HepG2 (cell line): ENCODE data around the gene STK11. TPM values are rescaled to one million over a fixed set of nuclear protein-coding genes. Genes with fewer than 3 reads are reported as not detected.

Experiments used
- DRAP1 ChIP-seq: IDR thresholded peaks from 2 replicates; pipeline ENCODE4 v1.6.1; 2016; ENCODE audit warnings: missing genetic modification reagents, missing compliant biosample characterization
- GATA4 ChIP-seq: sonication (generic); IDR thresholded peaks from 2 replicates; pipeline ENCODE4 v1.6.1; 2016; ENCODE audit warnings: antibody characterized with exemption, low read depth, borderline replicate concordance
- KAT7 ChIP-seq: IDR thresholded peaks from 2 replicates; pipeline ENCODE4 v1.6.1; 2018; ENCODE audit warnings: borderline replicate concordance, missing compliant biosample characterization
- KDM5B ChIP-seq: sonication (generic); formaldehyde crosslinking; IDR thresholded peaks from 2 replicates; pipeline ENCODE4 v1.4.0; 2020; ENCODE audit warnings: missing genetic modification reagents, mild to moderate bottlenecking, borderline replicate concordance
- REL ChIP-seq: sonication (generic); formaldehyde crosslinking; conservative IDR thresholded peaks from 2 replicates; pipeline ENCODE4 v1.8.0; 2022; ENCODE audit warnings: mild to moderate bottlenecking, missing genetic modification reagents, moderate library complexity
- TFDP1 ChIP-seq: IDR thresholded peaks from 2 replicates; pipeline ENCODE4 v1.6.1; 2016; ENCODE audit warnings: missing compliant biosample characterization, missing genetic modification reagents, borderline replicate concordance
- THAP11 ChIP-seq: IDR thresholded peaks from 2 replicates; pipeline ENCODE4 v1.6.1; 2016; ENCODE audit warnings: missing biosample characterization, missing genetic modification reagents
- TRIM24 ChIP-seq: sonication (generic); formaldehyde crosslinking; IDR thresholded peaks from 2 replicates; pipeline ENCODE4 v1.8.0; 2022; ENCODE audit warnings: mild to moderate bottlenecking, missing genetic modification reagents
- ZBTB49 ChIP-seq: sonication (generic); formaldehyde crosslinking; IDR thresholded peaks from 2 replicates; pipeline ENCODE4 v1.4.0; 2020; ENCODE audit warnings: missing genetic modification reagents, borderline replicate concordance
- ZNF160 ChIP-seq: sonication (generic); formaldehyde crosslinking; IDR thresholded peaks from 2 replicates; pipeline ENCODE4 v1.8.0; 2022; ENCODE audit warnings: mild to moderate bottlenecking, inconsistent platforms, missing genetic modification reagents
- ZNF235 ChIP-seq: sonication (generic); formaldehyde crosslinking; IDR thresholded peaks from 2 replicates; pipeline ENCODE4 v1.8.1; 2023; ENCODE audit warnings: mild to moderate bottlenecking, missing genetic modification reagents, borderline replicate concordance
- ZNF292 ChIP-seq: sonication (generic); formaldehyde crosslinking; IDR thresholded peaks from 2 replicates; pipeline ENCODE4 v1.8.1; 2022; ENCODE audit warnings: mild to moderate bottlenecking, low read depth, missing genetic modification reagents, borderline replicate concordance
- ZNF678 ChIP-seq: sonication (generic); formaldehyde crosslinking; IDR thresholded peaks from 2 replicates; pipeline ENCODE4 v1.4.0; 2020; ENCODE audit warnings: mild to moderate bottlenecking, missing genetic modification reagents
- ZNF784 ChIP-seq: sonication (generic); formaldehyde crosslinking; IDR thresholded peaks from 2 replicates; pipeline ENCODE4 v1.5.1; 2020; ENCODE audit warnings: missing genetic modification reagents, mild to moderate bottlenecking, borderline replicate concordance
- polyA plus RNA-seq, 8 experiments: library from polyadenylated mRNA; depleted of rRNA in 3 of 8; stranded (reverse) in 7 of 8; unstranded in 1 of 8; fragments of >200 nt; fragmentation: Illumina TruSeq in 4 of 8; extraction: Trizol in 4 of 8; gene quantifications; 2 replicates each; pipeline versions ENCODE4 v1.2.1 to v1.2.3, GENCODE V29; 2011 to 2016; ENCODE audit warnings: low read depth in 4 of 8, missing spikeins in 1 of 8, mixed read lengths in 1 of 8; ENCODE audit not compliant: insufficient read depth in 1 of 8
- total RNA-seq, 5 experiments: library from RNA; depleted of rRNA; stranded (reverse); fragments of >200 nt; fragmentation: Illumina TruSeq; extraction: Trizol; gene quantifications; 2 replicates each; pipeline ENCODE4 v1.2.3, GENCODE V29; 2016; ENCODE audit warnings: low read depth in 1 of 5
- TF ChIP-seq, protein P1 (sequence below): sonication (generic); formaldehyde crosslinking; IDR thresholded peaks from 2 replicates; pipeline ENCODE4; 2020; ENCODE audit warnings: missing genetic modification reagents, mild to moderate bottlenecking, borderline replicate concordance
- TF ChIP-seq, protein P2 (sequence below): IDR thresholded peaks from 2 replicates; pipeline ENCODE4 v1.6.1; 2016; ENCODE audit warnings: low read depth, control low read depth

STK11 gene
- total and polyA plus RNA-seq, 2 of the 13 experiments (the other 11 are each of a cell fraction or from before 2014, with no cell fraction given), result 27.5 to 43.6 TPM

- TF ChIP-seq ZBTB49 (CRISPR knock-in tag) (no peak), GATA4 (peak; percentile 33), KDM5B (CRISPR knock-in tag) (0 out of 2 replicates have a peak, but pooled peaks have one; percentile 62), THAP11 (CRISPR knock-in tag) (peak; percentile 33; the same call in 1 of the 2 replicates), KAT7 (CRISPR knock-in tag) (0 out of 2 replicates have a peak, but pooled peaks have one; percentile 56), ZNF784 (CRISPR knock-in tag) (0 out of 2 replicates have a peak, but pooled peaks have one; percentile 67), ZNF292 (no peak), ZNF235 (no peak), REL (CRISPR knock-in tag) (peak; percentile 72; the same call in 1 of the 2 replicates), TRIM24 (no peak), TFDP1 (CRISPR knock-in tag) (peak; percentile 79; the same call in 1 of the 2 replicates), ZNF678 (CRISPR knock-in tag) (no peak), ZNF160 (no peak), DRAP1 (peak; percentile 82)
- TF ChIP-seq, protein P1, sequence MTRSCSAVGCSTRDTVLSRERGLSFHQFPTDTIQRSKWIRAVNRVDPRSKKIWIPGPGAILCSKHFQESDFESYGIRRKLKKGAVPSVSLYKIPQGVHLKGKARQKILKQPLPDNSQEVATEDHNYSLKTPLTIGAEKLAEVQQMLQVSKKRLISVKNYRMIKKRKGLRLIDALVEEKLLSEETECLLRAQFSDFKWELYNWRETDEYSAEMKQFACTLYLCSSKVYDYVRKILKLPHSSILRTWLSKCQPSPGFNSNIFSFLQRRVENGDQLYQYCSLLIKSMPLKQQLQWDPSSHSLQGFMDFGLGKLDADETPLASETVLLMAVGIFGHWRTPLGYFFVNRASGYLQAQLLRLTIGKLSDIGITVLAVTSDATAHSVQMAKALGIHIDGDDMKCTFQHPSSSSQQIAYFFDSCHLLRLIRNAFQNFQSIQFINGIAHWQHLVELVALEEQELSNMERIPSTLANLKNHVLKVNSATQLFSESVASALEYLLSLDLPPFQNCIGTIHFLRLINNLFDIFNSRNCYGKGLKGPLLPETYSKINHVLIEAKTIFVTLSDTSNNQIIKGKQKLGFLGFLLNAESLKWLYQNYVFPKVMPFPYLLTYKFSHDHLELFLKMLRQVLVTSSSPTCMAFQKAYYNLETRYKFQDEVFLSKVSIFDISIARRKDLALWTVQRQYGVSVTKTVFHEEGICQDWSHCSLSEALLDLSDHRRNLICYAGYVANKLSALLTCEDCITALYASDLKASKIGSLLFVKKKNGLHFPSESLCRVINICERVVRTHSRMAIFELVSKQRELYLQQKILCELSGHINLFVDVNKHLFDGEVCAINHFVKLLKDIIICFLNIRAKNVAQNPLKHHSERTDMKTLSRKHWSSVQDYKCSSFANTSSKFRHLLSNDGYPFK (CRISPR knock-in tag), result no peak
- TF ChIP-seq, protein P2, sequence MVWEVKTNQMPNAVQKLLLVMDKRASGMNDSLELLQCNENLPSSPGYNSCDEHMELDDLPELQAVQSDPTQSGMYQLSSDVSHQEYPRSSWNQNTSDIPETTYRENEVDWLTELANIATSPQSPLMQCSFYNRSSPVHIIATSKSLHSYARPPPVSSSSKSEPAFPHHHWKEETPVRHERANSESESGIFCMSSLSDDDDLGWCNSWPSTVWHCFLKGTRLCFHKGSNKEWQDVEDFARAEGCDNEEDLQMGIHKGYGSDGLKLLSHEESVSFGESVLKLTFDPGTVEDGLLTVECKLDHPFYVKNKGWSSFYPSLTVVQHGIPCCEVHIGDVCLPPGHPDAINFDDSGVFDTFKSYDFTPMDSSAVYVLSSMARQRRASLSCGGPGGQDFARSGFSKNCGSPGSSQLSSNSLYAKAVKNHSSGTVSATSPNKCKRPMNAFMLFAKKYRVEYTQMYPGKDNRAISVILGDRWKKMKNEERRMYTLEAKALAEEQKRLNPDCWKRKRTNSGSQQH (CRISPR knock-in tag), result peak; percentile 29; the same call in 1 of the 2 replicates
These were observed 43.9 kb downstream of the STK11 start (continued) for GRCh38 chr19:1249298-1249989.
